ENCODE data around the gene BCL7A.
A peak's percentile ranks its signal among the peaks of the same experiment; 100 is the strongest.
"Not testable (repeated sequence)": the region's sequence is repeated elsewhere in the genome, so short reads cannot be mapped to it uniquely, and the experiment has no call there.

Gene BCL7A

DNA sequence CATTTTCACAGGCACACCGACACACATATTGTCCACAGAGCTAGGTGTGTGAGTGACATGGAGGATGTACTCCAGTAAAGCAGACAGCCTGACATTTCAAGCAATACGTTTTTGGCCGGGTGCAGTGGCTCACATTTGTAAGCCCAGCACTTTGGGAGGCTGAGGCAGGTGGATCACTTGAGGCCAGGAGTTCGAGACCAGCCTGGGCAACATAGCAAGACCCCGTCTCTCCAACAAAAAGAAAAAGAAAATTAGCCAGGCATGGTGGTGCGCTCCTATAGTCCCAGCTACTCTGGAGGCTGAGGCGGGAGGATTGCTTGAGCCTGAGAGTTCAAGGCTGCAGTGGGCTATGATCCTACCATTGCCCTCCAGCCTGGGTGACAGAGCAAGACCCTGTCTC lies 34.7 kb downstream of the BCL7A start:
- not testable (repeated sequence) for DNase-seq

DNA sequence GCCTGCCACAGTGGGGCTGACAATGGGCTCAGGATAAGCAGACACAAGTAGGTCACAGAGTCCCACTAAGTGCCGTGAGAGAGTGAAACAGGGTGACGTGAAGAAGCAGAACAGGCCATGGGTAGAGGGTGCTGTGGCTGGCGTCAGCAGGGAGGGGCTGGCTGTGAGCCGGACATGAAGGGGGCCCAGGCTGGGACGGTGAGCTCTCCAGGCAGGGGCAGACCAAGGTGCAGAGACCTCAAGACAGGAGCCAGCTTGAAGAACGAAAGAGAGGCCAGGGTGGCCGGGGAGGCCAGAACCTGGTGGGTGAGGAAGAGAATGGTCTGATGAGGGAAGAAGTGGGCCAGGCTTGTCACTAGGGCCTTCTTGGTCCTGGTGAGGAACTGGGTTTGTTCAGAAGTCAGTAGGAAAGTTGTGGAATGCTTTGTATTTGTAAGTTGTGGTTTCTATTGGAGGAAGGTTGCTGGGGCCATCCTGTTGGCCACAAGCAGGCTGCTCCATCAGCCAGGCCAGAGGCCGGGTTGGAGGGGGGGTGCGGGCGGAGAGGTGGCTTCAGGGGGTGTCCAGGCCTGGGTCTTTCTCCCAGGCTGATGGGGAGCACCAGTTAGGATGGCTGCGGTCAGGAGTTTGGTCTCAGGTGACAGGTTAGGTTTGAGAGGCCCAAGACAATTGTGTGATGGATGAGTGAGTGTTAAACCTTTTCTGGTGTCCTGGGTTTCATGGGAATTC lies 35.5 kb downstream of the BCL7A start:
- no peak for DNase-seq

DNA sequence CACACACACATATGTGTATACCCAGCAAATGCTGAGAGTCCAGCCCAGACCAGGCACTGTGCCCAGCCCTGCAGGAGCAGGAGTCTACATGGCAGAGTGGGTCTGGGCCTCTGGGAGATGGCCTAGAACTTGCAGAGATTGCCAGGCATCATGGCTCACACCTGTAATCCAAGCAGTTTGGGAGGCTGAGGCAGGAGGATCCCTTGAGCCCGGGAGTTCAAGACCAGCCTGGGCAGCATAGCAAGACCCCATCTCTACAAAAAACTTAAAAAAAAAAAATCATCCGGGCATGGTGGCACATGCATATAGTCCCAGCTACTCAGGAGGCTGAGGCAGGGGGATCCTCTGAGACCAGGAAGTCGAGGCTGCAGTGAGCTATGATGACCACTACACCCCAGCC lies 36.1 kb downstream of the BCL7A start:
- DNase-seq, result no peak

DNA sequence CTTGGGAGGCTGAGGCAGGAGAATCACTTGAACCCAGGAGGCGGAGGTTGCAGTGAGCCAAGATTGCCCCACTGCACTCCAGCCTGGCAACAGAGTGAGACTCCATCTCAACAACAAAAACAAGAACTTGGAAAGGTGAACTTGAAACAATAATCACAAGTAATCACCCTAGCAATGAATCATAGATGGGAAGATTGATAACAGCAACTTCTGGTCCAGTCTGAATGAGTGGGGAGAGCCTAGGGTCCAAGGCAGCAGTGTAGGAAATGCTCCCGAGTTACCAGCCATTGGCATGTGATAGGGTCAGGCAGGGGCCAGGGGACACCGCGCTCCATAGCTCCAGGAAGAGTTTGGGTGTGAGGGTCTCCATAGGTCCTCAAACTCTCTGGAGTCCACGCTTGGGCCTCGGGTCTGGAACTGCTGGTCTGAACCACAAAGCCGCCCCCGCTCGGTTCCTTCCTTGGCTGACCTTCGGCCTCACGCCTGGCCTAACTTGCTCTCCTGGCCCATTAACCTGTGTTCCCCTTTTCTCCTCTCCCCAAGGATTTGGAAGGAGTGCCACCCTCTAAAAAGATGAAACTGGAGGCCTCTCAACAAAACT lies 37.0 kb downstream of the BCL7A start:
- no peak for DNase-seq

DNA sequence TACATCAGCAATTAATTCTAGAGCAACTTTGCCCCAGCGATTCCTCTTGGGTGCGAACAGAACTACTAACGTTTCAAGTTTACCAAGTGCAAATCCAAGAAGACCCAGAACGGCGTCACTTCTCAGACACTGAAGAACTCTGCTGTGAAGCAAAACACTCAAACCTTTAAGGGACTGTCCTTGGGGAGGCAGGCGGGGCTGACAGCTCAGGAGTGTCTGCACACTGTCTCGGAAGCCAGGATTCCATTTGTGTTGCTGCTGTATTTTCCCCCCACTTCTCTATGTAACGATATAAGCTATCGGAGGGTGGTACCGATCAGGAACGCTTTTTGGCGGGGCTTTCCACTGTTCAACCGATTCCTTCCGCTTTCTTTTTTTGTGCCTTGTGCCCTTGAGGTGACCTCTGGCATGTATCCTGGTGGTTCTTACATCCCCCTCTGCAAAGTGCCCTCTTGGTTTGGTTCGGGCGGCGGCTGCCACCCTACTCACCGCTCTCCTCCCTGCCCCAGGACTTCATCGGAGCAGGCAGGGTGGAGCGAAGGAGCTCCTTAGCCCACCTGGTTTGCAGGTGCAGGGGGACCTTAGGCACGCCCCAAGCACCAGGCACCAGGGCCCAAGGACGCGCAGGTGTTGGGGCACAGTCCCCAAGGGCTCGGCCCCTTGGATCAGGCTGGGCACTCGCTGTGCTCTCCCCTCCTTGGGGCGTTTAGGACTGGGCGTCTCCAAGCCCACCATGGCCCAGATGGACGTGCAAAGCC lies 37.7 kb downstream of the BCL7A start:
- DNase-seq, result no peak

DNA sequence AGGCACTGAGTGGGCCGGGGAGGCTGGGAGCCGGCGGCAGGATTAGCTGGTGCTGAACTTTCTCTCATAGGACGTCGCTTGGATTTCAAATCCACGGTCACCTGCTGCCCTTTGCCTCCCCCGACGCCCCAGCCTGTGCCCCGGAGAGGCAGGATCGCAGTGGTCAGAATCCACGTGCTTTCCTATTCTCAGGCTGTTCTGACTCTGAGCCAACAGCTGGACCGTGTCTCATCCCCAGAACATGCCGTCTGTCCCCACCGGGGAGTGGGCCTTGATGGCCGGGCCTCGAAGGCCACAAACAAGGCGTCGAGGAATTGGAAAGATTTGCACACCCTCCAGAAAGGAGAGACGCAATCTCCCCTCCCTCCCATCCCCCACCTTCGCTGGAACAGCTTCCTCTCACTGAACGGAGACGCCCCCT lies 38.4 kb downstream of the BCL7A start:
- DNase-seq, result no peak

DNA sequence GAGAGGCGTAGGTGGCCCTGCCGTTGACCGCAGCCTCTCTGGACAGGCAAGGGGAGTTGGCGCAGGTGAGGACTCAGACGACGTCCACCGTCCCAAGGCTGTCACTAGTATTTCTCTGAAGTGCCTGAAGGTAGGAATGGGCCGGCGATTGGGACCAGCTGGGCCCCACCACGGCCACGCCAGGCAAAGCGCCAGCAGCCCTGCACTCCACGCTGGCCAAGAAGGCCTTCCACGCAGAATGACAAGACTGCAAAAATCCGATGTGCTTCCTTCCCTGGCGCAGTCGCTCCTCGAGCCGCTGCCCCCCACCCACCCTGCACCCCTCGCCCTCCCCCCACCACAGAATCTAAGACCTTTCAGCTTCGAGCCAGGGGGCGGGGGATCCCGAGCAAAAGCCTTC lies 39.6 kb downstream of the BCL7A start:
- no peak for DNase-seq

DNA sequence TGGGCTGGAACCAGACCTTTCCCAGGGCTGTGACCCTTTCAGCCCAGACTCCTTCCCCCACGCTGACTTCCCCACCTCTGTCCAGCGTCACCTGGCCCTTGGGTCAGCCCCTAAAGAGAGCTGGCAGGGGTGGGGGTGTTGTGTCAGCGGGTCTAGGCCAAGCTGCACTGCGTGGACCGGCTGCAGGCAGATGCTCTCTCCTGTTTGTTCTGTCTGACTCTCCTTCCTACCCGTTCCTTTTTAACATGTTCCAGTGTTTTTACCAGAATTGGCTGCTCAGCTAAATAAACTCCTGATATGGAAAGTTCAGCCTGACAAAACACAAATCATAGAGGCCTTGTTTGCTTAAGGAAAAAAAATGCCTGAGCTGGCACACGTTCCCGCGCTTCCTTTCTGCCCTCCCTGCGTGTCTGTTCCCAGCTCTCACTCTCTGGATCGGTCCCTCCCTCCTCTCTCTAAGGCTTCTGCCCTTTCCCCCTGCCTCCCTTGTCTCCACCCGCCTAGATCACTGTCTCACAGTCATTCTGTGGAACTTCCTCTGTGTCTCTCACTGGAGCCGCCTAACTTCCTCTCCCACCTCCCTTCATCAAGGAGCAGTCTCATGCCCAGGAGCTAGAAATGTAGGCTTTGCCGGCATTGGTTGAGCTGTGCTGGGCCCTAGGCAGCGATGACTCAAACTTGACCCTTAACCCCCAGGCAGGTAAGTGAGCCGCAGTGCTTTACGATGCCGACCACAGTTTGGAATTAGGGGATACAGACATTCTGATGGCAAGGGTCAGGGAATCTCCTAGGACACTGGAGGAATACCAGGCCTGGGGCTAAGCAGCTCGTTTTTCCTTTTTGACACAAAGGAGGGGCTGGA lies 41.4 kb downstream of the BCL7A start:
- DNase-seq, result no peak

DNA sequence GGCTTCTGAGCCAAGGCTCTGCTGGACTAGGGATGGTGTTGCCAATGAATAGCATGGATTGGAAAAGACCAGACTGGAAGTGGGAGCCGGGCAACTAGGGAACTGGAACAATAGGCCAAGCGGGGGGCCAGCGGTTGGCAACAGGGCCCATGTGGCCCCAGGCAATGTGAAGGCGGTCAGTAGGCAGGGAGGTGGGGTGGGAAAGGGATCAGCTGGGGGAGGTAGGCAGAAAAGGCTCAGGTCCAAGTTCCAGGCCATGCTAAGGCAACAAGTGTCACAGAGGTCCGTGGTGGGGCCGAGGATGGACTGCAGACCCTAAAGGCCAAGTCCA lies 42.0 kb downstream of the BCL7A start:
- no peak for DNase-seq

DNA sequence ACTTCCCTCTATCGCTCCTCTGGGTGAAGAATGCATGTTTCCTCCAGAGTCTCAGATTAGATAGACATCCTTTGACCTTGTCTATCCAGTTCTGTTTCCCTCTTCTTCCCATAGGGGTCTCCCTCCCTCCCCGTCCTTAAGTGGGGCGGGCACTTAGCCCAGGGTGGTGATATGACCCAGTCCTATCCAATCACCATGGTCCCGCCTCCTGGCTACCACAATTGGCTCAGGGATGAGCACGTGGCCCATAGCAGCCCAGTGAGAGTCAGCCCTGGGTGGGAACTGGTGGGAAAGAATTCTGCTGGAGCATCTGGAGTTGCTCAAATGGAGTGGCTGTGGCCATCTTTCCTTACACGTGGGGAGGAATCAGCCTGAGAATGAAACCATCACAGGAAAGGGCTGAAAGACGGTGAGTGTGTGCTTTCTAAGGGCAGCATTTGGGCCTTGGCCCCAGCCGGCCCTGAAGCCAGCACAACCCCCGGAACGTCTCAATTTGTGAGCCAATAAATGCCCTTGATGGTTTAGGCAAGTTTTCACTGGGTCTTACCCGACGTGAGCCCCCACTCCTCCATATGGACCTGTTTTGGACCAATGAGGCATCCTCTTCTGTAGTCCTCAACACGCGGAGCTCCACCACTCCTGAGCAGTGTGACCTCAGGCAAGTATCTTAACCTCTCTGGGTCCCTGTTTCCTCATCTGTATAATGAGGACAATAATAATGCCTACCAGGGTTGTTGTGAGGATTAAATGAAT lies 42.5 kb downstream of the BCL7A start:
- no peak for DNase-seq

DNA sequence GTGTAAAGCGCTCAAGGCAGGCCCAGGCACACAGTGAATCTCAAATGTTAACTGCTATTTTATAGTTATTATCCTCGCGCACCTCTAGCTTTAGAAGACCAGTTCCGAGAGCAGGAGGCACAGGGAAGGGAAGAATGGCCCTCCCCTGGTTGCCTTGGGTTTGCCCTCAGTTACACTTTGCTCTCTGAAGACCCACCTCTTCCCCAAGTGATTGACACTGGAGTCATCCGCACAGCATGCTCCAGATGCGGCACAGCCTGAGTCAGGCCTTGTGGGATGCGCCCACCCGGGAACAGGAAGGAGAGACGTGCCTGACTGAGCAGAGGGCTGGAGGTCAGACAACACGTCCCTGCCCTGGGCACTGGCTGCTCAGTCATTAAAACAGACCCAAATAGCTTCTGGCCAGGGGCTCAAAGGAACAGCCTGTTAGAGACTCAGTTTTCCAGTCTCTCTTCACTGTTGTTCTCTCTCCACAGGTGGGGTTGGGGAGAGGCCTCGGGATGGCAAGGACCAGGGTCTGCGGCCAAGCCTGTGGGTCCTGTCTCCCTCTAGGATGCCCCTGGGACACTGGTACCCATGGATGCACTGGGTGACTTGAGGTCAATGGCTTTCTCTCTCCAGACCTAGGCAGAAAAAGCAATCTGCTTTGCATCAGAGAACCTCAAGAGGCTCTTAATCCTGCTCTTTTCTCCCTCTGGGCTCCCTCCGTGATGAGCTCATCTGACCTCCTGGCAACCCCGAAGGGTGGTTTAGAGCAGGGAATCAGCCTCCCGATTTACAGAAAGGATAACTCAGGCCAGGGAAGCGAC lies 43.3 kb downstream of the BCL7A start:
- no peak for DNase-seq

DNA sequence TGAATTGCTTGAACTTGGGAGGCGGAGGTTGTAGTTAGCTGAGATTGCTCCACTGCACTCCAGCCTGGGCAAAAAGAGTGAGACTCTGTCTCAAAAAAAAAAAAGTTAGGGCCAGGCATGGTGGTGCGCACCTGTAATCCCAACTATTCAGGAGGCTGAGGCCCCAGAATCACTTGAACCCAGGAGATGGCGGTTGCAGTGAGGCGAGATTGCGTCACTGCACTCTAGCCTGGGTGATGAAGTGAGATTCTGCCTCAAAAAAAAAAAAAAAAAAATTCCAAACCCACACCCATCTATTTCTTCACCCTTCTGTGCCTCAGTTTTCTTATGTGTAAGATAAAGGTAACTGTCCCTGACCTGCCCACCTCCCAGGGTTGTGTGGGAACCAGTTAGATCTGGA lies 45.9 kb downstream of the BCL7A start:
- DNase-seq, result no peak

DNA sequence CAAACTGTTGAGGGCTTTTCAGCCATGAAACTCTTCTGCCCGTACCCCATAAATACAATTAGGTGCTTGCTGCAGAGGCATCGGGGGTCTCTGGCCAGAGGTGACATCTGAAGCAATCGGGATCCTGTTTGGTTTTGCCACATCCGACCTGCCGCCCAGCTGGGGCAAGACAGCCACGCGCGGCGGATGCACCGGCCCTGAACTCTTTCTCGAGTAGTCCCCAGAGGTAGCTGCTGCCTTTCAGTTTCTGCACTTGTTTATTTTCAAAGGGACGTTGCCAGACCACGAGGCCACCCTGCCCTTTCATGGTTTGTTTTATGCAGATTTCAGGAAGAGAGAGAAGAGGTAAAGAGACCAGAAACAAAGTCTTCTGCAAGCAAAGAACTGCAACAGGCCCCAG lies 46.3 kb downstream of the BCL7A start:
- no peak for DNase-seq

DNA sequence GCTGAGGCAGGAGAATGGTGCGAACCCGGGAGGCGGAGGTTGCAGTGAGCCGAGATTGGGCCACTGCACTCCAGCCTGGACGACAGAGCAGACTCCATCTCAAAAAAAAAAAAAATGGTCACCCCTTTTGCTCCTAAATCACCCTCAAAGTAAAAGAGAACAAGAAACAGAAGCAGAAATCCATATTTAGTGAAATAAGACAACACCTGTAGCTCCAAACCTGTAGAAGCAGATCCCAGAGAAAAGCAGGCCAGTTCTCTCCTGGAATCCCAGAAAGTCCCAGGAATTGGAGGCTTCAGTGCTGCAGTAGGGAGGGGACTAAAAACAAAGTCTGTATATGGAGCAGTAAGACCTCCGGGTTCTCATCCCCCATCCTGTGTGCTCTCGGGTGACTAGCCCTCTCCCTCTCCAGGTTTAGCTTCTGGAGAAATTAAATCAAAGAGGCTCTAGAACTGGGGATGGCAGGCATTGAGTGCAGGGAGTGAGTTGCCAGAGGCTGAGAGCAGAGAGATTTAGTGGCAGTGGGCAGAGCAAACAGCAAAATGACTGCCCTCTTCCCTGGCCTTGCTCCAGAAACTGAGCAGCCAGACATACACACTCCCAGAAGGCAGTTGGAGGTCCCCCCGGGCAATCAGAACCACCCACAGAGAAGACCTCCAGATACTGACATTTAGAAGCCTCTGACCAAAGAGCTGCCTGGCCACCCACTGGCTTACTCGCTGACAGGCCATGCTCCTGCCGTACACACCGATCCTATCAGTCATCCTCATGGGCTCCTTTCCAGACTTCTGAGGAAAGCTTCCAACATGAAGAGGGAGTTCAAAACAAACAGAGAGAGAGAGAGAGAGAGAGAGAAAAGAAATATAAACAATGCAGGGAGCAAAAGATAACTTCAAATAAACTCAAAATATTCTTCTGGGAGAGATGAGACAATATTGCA lies 50.6 kb downstream of the BCL7A start:
- no peak for DNase-seq

DNA sequence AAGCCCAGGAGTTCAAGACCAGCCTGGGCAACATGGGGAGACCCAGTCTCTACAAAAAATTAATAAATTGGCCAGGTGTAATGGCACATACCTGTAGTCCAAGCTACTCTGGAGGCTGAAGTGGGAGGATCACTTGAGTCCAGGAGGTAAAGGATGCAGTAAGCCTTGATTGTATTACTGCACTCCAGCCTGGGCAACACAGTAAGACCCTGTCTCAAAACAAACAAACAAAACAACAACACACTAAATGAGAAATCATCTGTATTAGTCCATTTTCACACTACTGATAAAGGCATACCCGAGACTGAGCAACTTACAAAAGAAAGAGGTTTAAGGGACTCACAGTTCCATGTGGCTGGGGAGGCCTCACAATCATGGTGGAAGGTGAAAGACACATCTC lies 52.1 kb downstream of the BCL7A start:
- DNase-seq, result no peak

DNA sequence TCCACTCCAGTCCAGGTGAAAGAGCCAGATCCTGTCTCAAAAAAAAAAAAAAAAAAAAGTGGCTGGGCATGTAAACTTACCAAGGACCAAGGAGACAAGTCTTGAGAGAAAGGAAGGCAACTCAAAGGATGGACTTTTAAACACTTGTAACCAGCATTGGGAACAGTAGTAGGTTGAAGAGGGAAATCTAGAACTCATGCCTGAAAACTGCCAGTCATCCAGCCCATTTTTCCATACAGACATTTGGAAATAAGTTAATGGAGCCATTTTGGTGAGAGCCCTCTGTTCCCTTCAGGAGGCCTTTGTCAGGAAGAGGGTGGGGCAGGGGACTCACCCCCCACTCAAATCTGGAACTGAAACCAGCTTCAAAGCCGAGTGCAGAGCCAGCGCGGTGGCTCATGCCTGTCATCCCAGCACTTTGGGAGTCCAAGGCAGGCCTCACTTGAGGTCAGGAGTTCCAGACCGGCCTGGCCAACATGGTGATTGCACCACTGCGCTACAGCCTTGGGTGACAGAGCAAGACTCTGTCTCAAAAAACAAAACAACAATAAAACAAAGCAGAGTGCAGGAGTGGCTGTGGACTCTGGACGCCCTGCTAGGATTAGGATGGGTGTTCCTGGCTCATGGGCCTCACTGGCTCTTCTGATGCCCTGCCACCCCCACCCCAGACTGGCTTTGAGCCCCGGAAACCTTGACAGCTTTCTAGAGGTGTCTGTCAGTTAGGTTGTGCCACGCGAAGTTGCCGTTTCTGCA lies 55.2 kb downstream of the BCL7A start:
- no peak for DNase-seq

DNA sequence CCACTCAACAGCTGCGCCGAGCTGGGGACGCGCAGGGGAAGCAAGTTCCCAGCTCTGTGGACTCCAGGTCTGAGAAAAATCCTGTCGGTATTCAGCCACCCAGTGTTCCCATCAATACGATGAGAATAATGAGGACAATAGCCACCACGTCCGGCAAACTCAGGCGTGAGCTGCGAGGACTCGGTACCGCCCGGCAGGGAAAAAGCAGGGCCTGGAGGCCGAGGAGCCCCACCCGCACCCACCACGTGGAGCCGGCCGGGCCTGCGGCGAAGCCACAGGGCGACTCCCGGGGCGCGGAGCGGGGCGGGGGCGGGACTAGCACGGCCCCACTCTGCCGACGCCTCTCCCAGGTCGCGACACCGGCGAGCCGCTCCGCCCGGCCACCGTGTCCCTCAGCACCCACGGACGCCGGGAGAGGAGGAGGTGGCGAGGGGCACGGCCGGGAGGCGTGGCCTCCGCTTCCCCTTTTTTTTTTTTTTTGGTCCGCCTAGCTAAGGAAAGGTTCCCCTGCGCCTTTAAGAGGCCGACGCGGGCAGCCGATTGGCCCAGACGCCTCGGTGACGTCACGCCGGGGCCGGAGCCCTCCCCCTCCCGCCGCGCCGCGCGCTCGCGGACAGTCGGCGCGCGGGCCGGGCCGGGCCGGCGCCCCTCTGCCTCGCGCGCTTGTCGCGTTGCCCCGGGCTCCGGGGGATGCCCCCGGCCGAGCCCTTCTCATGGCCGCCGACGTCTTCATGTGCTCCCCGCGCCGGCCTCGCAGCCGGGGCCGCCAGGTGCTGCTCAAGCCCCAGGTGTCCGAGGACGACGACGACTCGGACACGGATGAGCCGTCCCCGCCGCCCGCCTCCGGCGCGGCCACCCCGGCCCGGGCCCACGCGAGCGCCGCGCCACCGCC lies 56.7 kb downstream of the BCL7A start, which contains the start of gene MLXIP:
TSS of gene MLXIP (plus strand) at position 616 of the 892 bp plus-strand sequence. CDS start at position 714, 98 bp downstream.
- peak; percentile 85 for DNase-seq

DNA sequence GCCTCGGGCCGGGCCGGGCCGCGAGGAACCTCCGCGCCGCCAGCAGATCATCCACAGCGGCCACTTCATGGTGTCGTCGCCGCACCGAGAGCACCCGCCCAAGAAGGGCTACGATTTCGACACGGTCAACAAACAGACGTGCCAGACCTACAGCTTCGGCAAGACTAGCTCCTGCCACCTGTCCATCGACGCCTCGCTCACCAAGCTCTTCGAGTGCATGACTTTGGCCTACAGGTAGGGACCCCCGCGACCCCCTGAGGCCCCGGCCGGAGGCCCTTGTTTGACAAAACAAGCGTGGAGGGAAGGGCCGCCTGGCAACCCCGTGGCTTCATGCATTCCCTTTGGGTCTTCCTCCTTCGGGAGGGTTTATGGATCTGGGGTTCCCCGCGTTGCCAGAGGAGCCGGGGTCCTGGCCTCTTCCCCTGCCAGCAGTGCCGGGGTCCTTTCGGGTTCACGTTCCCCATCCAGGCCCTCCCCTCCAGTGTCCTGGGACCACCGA lies 57.4 kb downstream of the BCL7A start:
- no peak for DNase-seq
